Upper lobe of left lung (tissue), 4 donors: Measurements from ENCODE around the gene ALG2.

Experiments
- CTCF ChIP-seq, 6 experiments: fragments of 450-650 bp in 4 of 6; fragments of 200-600 bp in 2 of 6; sonication (generic) in 2 of 6; IDR thresholded peaks; one replicate each; pipeline ENCODE4 v1.5.1; 2016 to 2019; ENCODE audit warnings: antibody characterized with exemption in 6 of 6
- POLR2A ChIP-seq, 4 donors: fragments of 450-650 bp; IDR thresholded peaks; one replicate each; pipeline ENCODE4 v1.5.1; 2016 to 2017; ENCODE audit warnings: antibody characterized with exemption in 4 of 4, mild to moderate bottlenecking in 2 of 4

- TF ChIP-seq POLR2A (IDR thresholded peaks at IDR 0.05) (no peak), CTCF (IDR thresholded peaks at IDR 0.05) (no peak)
These were observed 499 bp downstream of the ALG2 start for GRCh38 chr9:99221266-99221620.
